Liver (tissue), 9 donors: ENCODE results near the gene SLMAP. TPM values are rescaled to one million over a fixed set of nuclear protein-coding genes. Genes with fewer than 3 reads are reported as not detected.

Experiments used
- DNase-seq: peaks from one replicate; pipeline ENCODE4 v3.0.0-alpha.2; 2017; ENCODE audit warnings: low spot score
- H3K27ac ChIP-seq, 2 donors: one replicate each; pipeline ENCODE4 v1.7.0; 2013; ENCODE audit warnings: inconsistent platforms in 2 of 2, low read length in 2 of 2, control low read depth in 1 of 2, low read depth in 1 of 2, mild to moderate bottlenecking in 1 of 2
- H3K27me3 ChIP-seq, 4 donors: one replicate each; pipeline versions ENCODE4 v1.6.1 to v1.7.0; 2013; ENCODE audit warnings: low read length in 3 of 4, inconsistent platforms in 1 of 4, mild to moderate bottlenecking in 1 of 4, moderate library complexity in 1 of 4; ENCODE audit not compliant: control insufficient read depth in 4 of 4, insufficient read depth in 4 of 4
- H3K36me3 ChIP-seq, 4 donors: one replicate each; pipeline versions ENCODE4 v1.6.1 to v1.7.0; 2013; ENCODE audit warnings: low read length in 3 of 4, mild to moderate bottlenecking in 3 of 4, low read depth in 1 of 4, moderate library complexity in 1 of 4; ENCODE audit not compliant: control insufficient read depth in 4 of 4, insufficient read depth in 3 of 4
- H3K4me1 ChIP-seq, 4 donors: one replicate each; pipeline versions ENCODE4 v1.6.1 to v1.7.0; 2013; ENCODE audit warnings: low read length in 3 of 4, mild to moderate bottlenecking in 3 of 4, moderate library complexity in 1 of 4; ENCODE audit not compliant: control insufficient read depth in 4 of 4, insufficient read depth in 4 of 4
- H3K4me3 ChIP-seq, 3 donors: one replicate each; pipeline versions ENCODE4 v1.6.1 to v1.7.0; 2013; ENCODE audit warnings: low read length in 3 of 3, control low read depth in 1 of 3, low read depth in 1 of 3, mild to moderate bottlenecking in 1 of 3
- H3K9ac ChIP-seq, 2 donors: one replicate each; pipeline ENCODE4 v1.7.0; 2013; ENCODE audit warnings: low read length in 2 of 2, mild to moderate bottlenecking in 2 of 2, moderate library complexity in 2 of 2, control low read depth in 1 of 2, low read depth in 1 of 2
- H3K9me3 ChIP-seq, 4 donors: one replicate each; pipeline versions ENCODE4 v1.6.1 to v1.7.0; 2013; ENCODE audit warnings: low read length in 3 of 4; ENCODE audit not compliant: control insufficient read depth in 4 of 4
- ATF3 ChIP-seq: IDR thresholded peaks from 2 replicates; pipeline ENCODE4 v1.6.1; 2016; ENCODE audit warnings: antibody characterized with exemption
- CTCF ChIP-seq: fragments of 150-350 bp; IDR thresholded peaks from 2 replicates; pipeline ENCODE4 v1.5.1; 2017; ENCODE audit warnings: improper control_type of control experiment, low read depth, low read length; ENCODE audit not compliant: missing input control
- EGR1 ChIP-seq, 2 donors: IDR thresholded peaks; 2 replicates each; pipeline ENCODE4 v1.6.1; 2016 to 2018; ENCODE audit warnings: antibody characterized with exemption in 2 of 2, low read depth in 2 of 2
- FOXA1 ChIP-seq: IDR thresholded peaks from 2 replicates; pipeline ENCODE4 v1.6.1; 2016; ENCODE audit warnings: antibody characterized with exemption
- FOXA2 ChIP-seq: IDR thresholded peaks from 2 replicates; pipeline ENCODE4 v1.6.1; 2016; ENCODE audit warnings: antibody characterized with exemption
- GABPA ChIP-seq, 2 donors: IDR thresholded peaks in 1 of 2; conservative IDR thresholded peaks in 1 of 2; 2 replicates each; pipeline ENCODE4 v1.6.1; 2016; ENCODE audit warnings: antibody characterized with exemption in 2 of 2, mild to moderate bottlenecking in 1 of 2, moderate library complexity in 1 of 2
- HNF4A ChIP-seq, 2 donors: conservative IDR thresholded peaks; 2 replicates each; pipeline ENCODE4 v1.6.1; 2016; ENCODE audit warnings: antibody characterized with exemption in 2 of 2, mild to moderate bottlenecking in 2 of 2
- HNF4G ChIP-seq: IDR thresholded peaks from 2 replicates; pipeline ENCODE4 v1.6.1; 2016; ENCODE audit warnings: antibody characterized with exemption
- JUND ChIP-seq, 2 donors: IDR thresholded peaks; 2 replicates each; pipeline ENCODE4 v1.6.1; 2016; ENCODE audit warnings: antibody characterized with exemption in 2 of 2
- MAX ChIP-seq: IDR thresholded peaks from 2 replicates; pipeline ENCODE4 v1.6.1; 2016; ENCODE audit warnings: antibody characterized with exemption
- NR2F2 ChIP-seq: IDR thresholded peaks from 2 replicates; pipeline ENCODE4 v1.6.1; 2016; ENCODE audit warnings: antibody characterized with exemption
- RAD21 ChIP-seq, 2 donors: IDR thresholded peaks; 2 replicates each; pipeline ENCODE4 v1.6.1; 2016; ENCODE audit warnings: antibody characterized with exemption in 2 of 2, mild to moderate bottlenecking in 2 of 2
- RXRA ChIP-seq, 2 donors: IDR thresholded peaks; 2 replicates each; pipeline ENCODE4 v1.6.1; 2017 to 2018; ENCODE audit warnings: antibody characterized with exemption in 2 of 2, mild to moderate bottlenecking in 1 of 2
- SP1 ChIP-seq: IDR thresholded peaks from 2 replicates; pipeline ENCODE4 v1.6.1; 2018; ENCODE audit warnings: antibody characterized with exemption, mild to moderate bottlenecking
- TAF1 ChIP-seq: conservative IDR thresholded peaks from 2 replicates; pipeline ENCODE4 v1.6.1; 2016; ENCODE audit warnings: antibody characterized with exemption, mild to moderate bottlenecking
- ZBTB33 ChIP-seq: IDR thresholded peaks from 2 replicates; pipeline ENCODE4 v1.6.1; 2016; ENCODE audit warnings: antibody characterized with exemption
- WGBS: extraction: QIAGEN DNeasy Blood & Tissue Kit; methylation state at CpG from one replicate; pipeline ENCODE4 v1.1.7; 2013; 5-methylcytosine and 5-hydroxymethylcytosine counted together
- polyA plus RNA-seq, 2 donors: library from polyadenylated mRNA; stranded (reverse) in 1 of 2; unstranded in 1 of 2; fragments of 200-250 nt in 1 of 2; fragments of >200 nt in 1 of 2; fragmentation: Nextera tagmentation in 1 of 2; extraction: Ambion mirVana in 1 of 2; gene quantifications; one replicate each; pipeline versions ENCODE4 v1.2.1 to v1.2.3, GENCODE V29; 2013 to 2015
- total RNA-seq, 2 donors: library from RNA; depleted of rRNA; stranded (reverse); fragments of >200 nt; gene quantifications; one replicate each; pipeline ENCODE4 v1.2.3, GENCODE V29; 2014
- donor health status: healthy.
- donor health status: healthy.
- donor health status: healthy.
- donor health status: healthy.
- donor health status: healthy.

SLMAP gene
- total and polyA plus RNA-seq, 4 donors = 10.2 to 37.8 (median 19.4) TPM

GRCh38 chr3:57939775-57940174, 183.7 kb downstream of the SLMAP start:
- Histone ChIP-seq H3K4me1 (no peaks in the 10 kb centered on the region), H3K9ac (no peak overlapping the region), H3K9me3 (no peaks in the 10 kb centered on the region), H3K27me3 (no peaks in the 10 kb centered on the region), H3K36me3 (no peaks in the 10 kb centered on the region), H3K27ac (no peak overlapping the region), H3K4me3 (no peak overlapping the region)
- DNase-seq = no peak
- no peak for TF ChIP-seq SP1
- no peak for TF ChIP-seq ZBTB33
- no peak for TF ChIP-seq JUND (IDR thresholded peaks at IDR 0.05)
- TF ChIP-seq FOXA1 = no peak
- TF ChIP-seq FOXA2 = no peak
- no peak for TF ChIP-seq NR2F2
- no peak for TF ChIP-seq RXRA (IDR thresholded peaks at IDR 0.05)
- TF ChIP-seq GABPA (IDR thresholded peaks at IDR 0.05 in 1 of 2, conservative IDR thresholded peaks at IDR 0.05 in 1 of 2) = no peak
- TF ChIP-seq MAX = no peak
- no peak for TF ChIP-seq CTCF
- no peak for TF ChIP-seq ATF3
- TF ChIP-seq TAF1 = no peak
- no peak for TF ChIP-seq EGR1 (IDR thresholded peaks at IDR 0.05; ENCODE audit: low read depth in 2 of 2)
- TF ChIP-seq HNF4A (conservative IDR thresholded peaks at IDR 0.05) = no peak
- no peak for TF ChIP-seq HNF4G
- 88% methylated on average over 4 of the region's 4 CpGs for WGBS

- Histone ChIP-seq H3K36me3 (no peaks in the 10 kb centered on the region), H3K9ac (no peak overlapping the region), H3K9me3 (no peaks in the 10 kb centered on the region), H3K27ac (no peak overlapping the region), H3K4me1 (no peaks in the 10 kb centered on the region), H3K27me3 (no peaks in the 10 kb centered on the region), H3K4me3 (no peak overlapping the region)
- no peak for DNase-seq
- TF ChIP-seq EGR1 (IDR thresholded peaks at IDR 0.05; ENCODE audit: low read depth in 2 of 2) (no peak), JUND (IDR thresholded peaks at IDR 0.05) (no peak), CTCF (no peak), ZBTB33 (no peak), RAD21 (IDR thresholded peaks at IDR 0.05) (no peak), SP1 (no peak), FOXA2 (no peak), NR2F2 (no peak), ATF3 (no peak)
These were observed 186.3 kb downstream of the SLMAP start for GRCh38 chr3:57942388-57942787.
